Uterus (tissue), 4 donors: ENCODE data around the gene TLE6. TPM values are rescaled to one million over a fixed set of nuclear protein-coding genes. Genes with fewer than 3 reads are reported as not detected.
A peak's percentile ranks its signal among the peaks of the same experiment; 100 is the strongest.

Experiments
- DNase-seq, 2 donors: peaks; one replicate each; pipeline ENCODE4 v3.0.0-alpha.2; 2019 to 2020
- H3K27ac ChIP-seq, 2 donors: fragments of 200-600 bp; sonication (generic); 1 replicate in 1 of 2; 2 replicates in 1 of 2; pipeline ENCODE4 v1.5.1; 2016 to 2018
- H3K27me3 ChIP-seq, 2 donors: fragments of 200-600 bp; sonication (generic); one replicate each; pipeline ENCODE4 v1.5.1; 2018 to 2019; ENCODE audit warnings: control low read depth in 1 of 2
- H3K36me3 ChIP-seq, 2 donors: fragments of 200-600 bp; sonication (generic); one replicate each; pipeline ENCODE4 v1.5.1; 2019; ENCODE audit warnings: control low read depth in 1 of 2
- H3K4me1 ChIP-seq, 2 donors: fragments of 200-600 bp; sonication (generic); one replicate each; pipeline ENCODE4 v1.5.1; 2018 to 2019; ENCODE audit warnings: control low read depth in 1 of 2
- H3K4me3 ChIP-seq, 2 donors: fragments of 200-600 bp; sonication (generic); 1 replicate in 1 of 2; 2 replicates in 1 of 2; pipeline ENCODE4 v1.5.1; 2018 to 2019; ENCODE audit warnings: mild to moderate bottlenecking in 1 of 2
- H3K9me3 ChIP-seq, 2 donors: fragments of 200-600 bp; sonication (generic); one replicate each; pipeline ENCODE4 v1.5.1; 2019; ENCODE audit warnings: control low read depth in 1 of 2
- CTCF ChIP-seq, 4 experiments: fragments of 200-600 bp in 2 of 4; fragments of 450-650 bp in 2 of 4; sonication (generic) in 2 of 4; IDR thresholded peaks; one replicate each; pipeline ENCODE4 v1.5.1; 2016 to 2019; ENCODE audit warnings: antibody characterized with exemption in 4 of 4, mild to moderate bottlenecking in 2 of 4, moderate library complexity in 1 of 4
- POLR2A ChIP-seq, 2 donors: fragments of 450-650 bp; IDR thresholded peaks; one replicate each; pipeline ENCODE4 v1.6.1; 2016; ENCODE audit warnings: antibody characterized with exemption in 2 of 2, mild to moderate bottlenecking in 1 of 2, moderate library complexity in 1 of 2
- intact Hi-C: fragments of 100-400 bp; cut with DNase I; formaldehyde crosslinking; loops from one replicate; pipeline ENCODE4 v1.15.1; 2023; ENCODE audit warnings: low total_unique reads
- total RNA-seq, 4 donors: library from RNA; depleted of rRNA in 3 of 4; stranded (reverse); fragments of >200 nt in 3 of 4; gene quantifications; one replicate each; pipeline versions ENCODE4 v1.1.0 to v1.2.4, GENCODE V29; 2014 to 2023
- donor health status: DM: yes; HTN: yes; CAD: no.

Gene TLE6
- total RNA-seq, 4 donors from 2014 or later: 0.46 to 3.5 (median 1.1) TPM; not detected in 1

- Histone ChIP-seq H3K27ac (peak overlapping the region; percentile 85 to 92), H3K4me1 (peaks cover 19 to 35% of the 10 kb centered on the region in 2 donors), H3K27me3 (no peaks in the 10 kb centered on the region), H3K36me3 (no peaks in the 10 kb centered on the region), H3K9me3 (no peaks in the 10 kb centered on the region), H3K4me3 (no peak overlapping the region)
- peak in 1 of 2 donors; percentile 25 for TF ChIP-seq POLR2A (IDR thresholded peaks at IDR 0.05)
- TF ChIP-seq CTCF (IDR thresholded peaks at IDR 0.05): no peak
- intact Hi-C loops: loop anchor here (5.0 kb wide), 1 partner anchor 58 kb away; no protein-coding TSS in a partner anchor
- DNase-seq: peak; percentile 71 to 84
Observed at GRCh38 chr19:2974342-2975041, 2.9 kb upstream of the TLE6 start.

- Histone ChIP-seq H3K27me3 (no peaks in the 10 kb centered on the region), H3K27ac (peak overlapping the region in 1 of 2 donors; percentile 48), H3K9me3 (no peaks in the 10 kb centered on the region), H3K36me3 (no peaks in the 10 kb centered on the region), H3K4me3 (peak overlapping the region; percentile 25 to 34), H3K4me1 (peaks cover 16 to 31% of the 10 kb centered on the region in 2 donors)
- TF ChIP-seq POLR2A (IDR thresholded peaks at IDR 0.05) (no peak), CTCF (IDR thresholded peaks at IDR 0.05) (no peak)
- intact Hi-C loops: loop anchor here (5.0 kb wide), 1 partner anchor 56 kb away; no protein-coding TSS in a partner anchor
- DNase-seq: no peak
Observed at GRCh38 chr19:2976609-2977000, 759 bp upstream of the TLE6 start.

- Histone ChIP-seq H3K36me3 (no peaks in the 10 kb centered on the region), H3K4me3 (no peak overlapping the region), H3K27me3 (no peaks in the 10 kb centered on the region), H3K27ac (peak overlapping the region; percentile 20 to 67), H3K9me3 (no peaks in the 10 kb centered on the region), H3K4me1 (peaks cover 20 to 26% of the 10 kb centered on the region in 2 donors)
- no peak for DNase-seq
- intact Hi-C loops: loop anchor here (5.0 kb wide), 1 partner anchor 55 kb away; no protein-coding TSS in a partner anchor
- TF ChIP-seq CTCF (IDR thresholded peaks at IDR 0.05) (no peak), POLR2A (IDR thresholded peaks at IDR 0.05) (no peak)
Observed at GRCh38 chr19:2977746-2978138, 378 bp downstream of the TLE6 start.

- no peaks in the 10 kb centered on the region for H3K27me3 ChIP-seq
- H3K9me3 ChIP-seq: no peaks in the 10 kb centered on the region
- DNase-seq: no peak
- TF ChIP-seq CTCF (IDR thresholded peaks at IDR 0.05): no peak
- TF ChIP-seq POLR2A (IDR thresholded peaks at IDR 0.05): no peak
- H3K36me3 ChIP-seq: no peaks in the 10 kb centered on the region
- intact Hi-C loops: loop anchor here (5.0 kb wide), 1 partner anchor 54 kb away; no protein-coding TSS in a partner anchor
- no peak overlapping the region for H3K4me3 ChIP-seq
- peak overlapping the region; percentile 20 to 67 for H3K27ac ChIP-seq
- H3K4me1 ChIP-seq: peaks cover 16 to 27% of the 10 kb centered on the region in 2 donors
Observed at GRCh38 chr19:2978166-2978767, 903 bp downstream of the TLE6 start.

- no peak for TF ChIP-seq POLR2A (IDR thresholded peaks at IDR 0.05)
- TF ChIP-seq CTCF (IDR thresholded peaks at IDR 0.05): no peak
- Histone ChIP-seq H3K36me3 (no peaks in the 10 kb centered on the region), H3K27ac (peak overlapping the region; percentile 20 to 67), H3K4me3 (no peak overlapping the region), H3K27me3 (no peaks in the 10 kb centered on the region), H3K4me1 (peaks cover 15 to 29% of the 10 kb centered on the region in 2 donors), H3K9me3 (no peaks in the 10 kb centered on the region)
- no peak for DNase-seq
- intact Hi-C loops: loop anchor here (5.0 kb wide), 1 partner anchor 54 kb away; no protein-coding TSS in a partner anchor
Observed at GRCh38 chr19:2978772-2979171, 1.4 kb downstream of the TLE6 start.
